Measurements from ENCODE around the gene PAPSS1.

DNA sequence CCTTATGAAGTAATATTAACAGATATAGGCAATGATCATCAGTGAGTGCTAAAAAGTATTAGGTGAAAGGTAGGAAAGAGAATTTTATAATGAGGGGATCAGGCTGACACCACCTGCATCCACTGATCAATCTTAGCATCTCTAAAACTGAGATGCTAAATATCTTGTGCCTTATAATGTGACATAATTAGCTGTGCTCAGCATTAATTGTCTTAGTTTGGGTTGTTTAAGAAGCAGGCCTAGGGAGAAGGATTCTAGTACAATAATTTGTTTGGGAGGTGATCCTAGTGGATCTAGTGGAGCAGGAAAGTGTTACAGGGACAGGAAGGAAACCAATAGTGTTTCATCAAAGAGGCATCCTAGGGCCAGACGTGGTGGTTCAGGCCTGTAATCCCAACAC is 22.2 kb upstream of the PAPSS1 start:
- TF ChIP-seq CTCF (IDR thresholded peaks at IDR 0.05) (no peak), POLR2AphosphoS5 (IDR thresholded peaks at IDR 0.05) (no peak), EP300 (IDR thresholded peaks at IDR 0.05) (no peak), POLR2A (IDR thresholded peaks at IDR 0.05) (no peak)
